HuH-7.5 (cell line): ENCODE results near the gene ZBTB5.
A peak's percentile ranks its signal among the peaks of the same experiment; 100 is the strongest.
"Not testable (repeated sequence)": the region's sequence is repeated elsewhere in the genome, so short reads cannot be mapped to it uniquely, and the experiment has no call there.

Source experiments
- DNase-seq: peaks from one replicate; pipeline ENCODE4 v3.0.0; 2011; ENCODE audit warnings: low spot score

ZBTB5 gene

DNA sequence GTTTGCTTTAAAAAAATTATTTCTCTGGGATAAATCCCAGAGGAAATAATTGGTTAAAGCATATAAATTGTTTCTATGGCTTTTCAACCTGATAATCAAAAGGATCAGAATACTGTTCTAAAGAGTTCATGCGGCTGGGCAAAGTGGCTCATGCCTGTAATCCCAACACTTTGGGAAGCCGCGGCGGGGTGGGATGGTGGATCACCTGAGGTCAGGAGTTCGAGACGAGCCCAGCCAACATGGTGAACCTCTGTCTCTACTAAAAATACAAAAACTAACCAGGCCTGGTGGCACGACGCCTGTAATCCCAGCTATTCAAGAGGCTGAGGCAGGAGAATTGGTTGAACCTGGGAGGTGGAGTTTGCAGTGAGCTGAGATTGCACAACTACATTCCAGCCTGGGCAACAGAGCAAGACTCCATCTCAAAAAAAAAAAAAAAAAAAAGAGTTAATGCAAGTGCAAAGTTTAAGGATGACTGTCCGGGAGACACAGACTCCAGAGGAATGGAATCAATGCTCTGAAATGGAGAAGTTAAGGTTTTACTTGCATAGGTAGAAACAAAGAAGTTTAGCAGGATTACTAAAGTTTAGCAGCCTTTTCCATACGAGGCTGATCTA lies 59.4 kb downstream of the ZBTB5 start:
- no peak for DNase-seq

- DNase-seq, result no peak
These were observed 59.9 kb downstream of the ZBTB5 start for GRCh38 chr9:37405350-37405749.

DNA sequence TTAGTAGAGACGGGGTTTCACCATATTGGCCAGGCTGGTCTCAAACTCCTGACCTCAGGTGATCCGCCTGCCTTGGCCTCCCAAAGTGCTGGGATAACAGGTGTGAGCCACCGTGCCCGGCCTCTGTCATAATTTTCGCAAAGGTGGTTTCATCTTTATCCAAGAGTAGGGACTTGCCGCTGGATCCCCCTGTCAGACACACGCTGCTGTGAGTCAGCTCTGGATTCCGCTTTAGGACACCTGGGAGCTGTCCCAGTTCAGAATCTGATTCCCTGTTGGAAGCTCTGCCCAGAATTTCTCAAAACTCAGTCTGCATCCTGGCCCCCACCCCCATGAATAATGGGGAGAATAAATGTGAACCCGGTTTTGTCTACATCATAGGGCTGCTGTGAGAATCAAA lies 60.7 kb downstream of the ZBTB5 start:
- DNase-seq, result no peak

- DNase-seq, result no peak
These were observed 65.9 kb downstream of the ZBTB5 start for GRCh38 chr9:37399336-37399735.

- no peak for DNase-seq
These were observed 66.7 kb downstream of the ZBTB5 start for GRCh38 chr9:37398464-37399025.

GRCh38 chr9:37397948-37398347 lies 67.3 kb downstream of the ZBTB5 start:
- not testable (repeated sequence) for DNase-seq

- DNase-seq, result no peak
These were observed 69.6 kb downstream of the ZBTB5 start for GRCh38 chr9:37395663-37396062.

DNA sequence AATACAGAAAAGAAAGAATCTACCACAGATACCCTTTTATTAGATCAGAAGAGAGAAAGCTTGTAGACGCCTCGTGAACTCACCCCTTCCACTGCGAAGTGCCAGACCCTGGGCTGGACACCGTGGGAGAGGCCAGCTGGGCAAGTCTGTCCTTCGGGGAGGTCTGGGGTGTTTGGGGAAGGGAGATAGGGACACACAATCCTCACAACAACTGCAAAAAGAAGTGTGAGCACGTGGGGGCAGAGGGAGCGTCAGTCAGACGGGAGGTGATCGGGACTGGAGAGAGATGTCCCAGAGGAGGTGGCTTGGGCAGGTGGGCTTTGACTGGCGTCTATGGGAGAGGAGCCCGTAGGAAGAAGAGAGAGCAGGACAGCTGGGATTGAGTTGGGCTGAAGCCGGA lies 70.0 kb downstream of the ZBTB5 start:
- DNase-seq, result no peak

DNA sequence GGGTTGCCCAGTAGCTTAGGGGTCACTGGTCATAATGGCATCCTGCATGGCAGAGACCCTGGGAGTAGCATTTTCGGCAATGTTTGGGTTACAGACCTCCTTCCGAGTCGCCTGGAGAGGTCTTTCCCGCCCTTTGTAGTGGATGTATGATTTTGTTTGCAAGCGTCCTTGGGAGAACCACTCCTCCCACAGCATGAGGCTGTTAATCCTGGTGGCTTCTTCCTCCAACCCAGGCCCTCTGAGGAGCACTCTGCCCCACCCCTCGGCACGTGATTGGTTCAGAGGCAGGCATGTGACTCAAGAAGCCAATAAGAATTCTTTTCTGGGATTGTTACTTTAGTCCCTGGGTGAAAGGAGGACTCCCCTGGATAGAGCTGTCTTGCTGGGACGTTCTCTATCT lies 73.0 kb downstream of the ZBTB5 start:
- DNase-seq, result no peak

DNA sequence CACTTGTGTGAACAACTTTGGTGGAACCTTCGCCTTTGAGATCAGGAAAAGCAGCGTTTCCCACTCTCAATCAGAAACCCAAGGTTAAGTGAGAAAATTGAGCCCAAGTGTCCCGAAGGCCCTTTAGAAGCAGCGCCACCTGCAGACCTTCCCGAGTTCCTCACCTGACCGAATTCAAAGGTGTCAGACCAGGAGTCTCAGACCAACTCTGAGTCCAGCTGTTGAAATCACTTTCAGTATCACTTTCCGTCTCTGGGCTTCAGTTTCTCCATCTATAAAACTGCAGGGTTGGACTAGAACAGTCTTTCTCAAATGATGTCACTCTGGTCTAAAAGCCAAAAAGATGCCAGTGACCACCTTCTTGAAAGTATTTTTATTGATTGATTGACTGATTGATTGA lies 74.5 kb downstream of the ZBTB5 start:
- peak; percentile 43 for DNase-seq
